NOMO-1 (cell line): ENCODE data around the gene NELL2.
"Not testable (repeated sequence)": the region's sequence is repeated elsewhere in the genome, so short reads cannot be mapped to it uniquely, and the experiment has no call there.

Experiments
- DNase-seq, 2 experiments: peaks; one replicate each; lab custom pipeline; 2025; ENCODE audit not compliant: unreplicated experiment in 2 of 2; lab: John Stamatoyannopoulos, UW

The NELL2 gene

DNA sequence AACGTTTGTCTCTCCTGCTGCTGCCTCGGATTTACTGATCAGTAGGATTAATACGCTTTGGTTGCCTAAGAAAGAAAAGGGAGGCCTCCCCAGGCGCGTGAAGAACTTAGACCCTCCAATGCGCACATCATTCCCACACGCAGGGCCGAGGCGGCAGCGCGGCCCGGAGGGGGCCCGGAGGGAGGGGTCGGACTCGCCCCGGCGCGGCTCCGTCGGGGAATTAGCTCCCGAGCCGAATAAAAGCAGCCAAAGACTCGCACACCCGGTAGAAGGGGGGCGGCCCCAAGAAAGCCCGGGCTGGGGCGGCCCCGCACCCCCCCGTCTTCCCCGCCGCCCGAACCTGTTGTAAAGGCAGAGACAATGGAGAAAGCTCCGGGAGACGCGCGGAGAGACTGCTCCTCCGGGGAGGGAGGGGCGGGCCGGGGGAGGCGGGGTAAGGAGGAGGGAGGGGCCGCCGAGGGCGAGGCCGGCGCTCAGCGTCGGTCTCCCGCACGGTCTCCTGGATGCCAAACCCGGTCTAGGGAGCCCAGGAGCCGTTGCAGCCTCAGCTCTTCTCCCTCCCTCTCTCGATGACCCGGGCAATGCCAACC is at the start of gene NELL2:
Gene NELL2, minus strand, starts transcription at position 362 of the 590 bp plus-strand sequence. CDS start 446 bp downstream, outside the sequence.
- DNase-seq: no peak

DNA sequence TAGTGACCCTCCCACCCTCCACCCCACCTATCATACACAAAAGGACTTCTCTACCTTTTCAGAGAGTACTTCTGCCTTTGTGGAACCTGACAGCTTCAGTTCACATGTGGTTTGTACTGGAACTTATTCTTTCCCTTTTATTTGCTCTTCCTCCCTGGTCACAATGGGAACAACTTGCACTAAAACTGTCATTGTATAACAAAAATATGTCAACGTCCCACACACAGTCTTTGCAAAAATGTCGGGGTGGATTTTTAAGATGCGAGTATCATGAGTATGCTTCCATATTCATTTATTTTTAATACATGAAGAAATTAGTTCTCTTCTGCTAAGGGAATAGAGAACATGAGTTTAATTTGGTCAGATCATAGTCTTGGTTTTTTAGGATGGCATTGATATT is 45.6 kb upstream of the NELL2 start:
- no peak for DNase-seq

- no peak for DNase-seq
Measured at GRCh38 chr12:44917141-44917540, 41.0 kb upstream of the NELL2 start.

GRCh38 chr12:44915958-44916357 is 39.8 kb upstream of the NELL2 start:
- DNase-seq: no peak

GRCh38 chr12:44904321-44904720 is 28.2 kb upstream of the NELL2 start:
- no peak for DNase-seq

DNA sequence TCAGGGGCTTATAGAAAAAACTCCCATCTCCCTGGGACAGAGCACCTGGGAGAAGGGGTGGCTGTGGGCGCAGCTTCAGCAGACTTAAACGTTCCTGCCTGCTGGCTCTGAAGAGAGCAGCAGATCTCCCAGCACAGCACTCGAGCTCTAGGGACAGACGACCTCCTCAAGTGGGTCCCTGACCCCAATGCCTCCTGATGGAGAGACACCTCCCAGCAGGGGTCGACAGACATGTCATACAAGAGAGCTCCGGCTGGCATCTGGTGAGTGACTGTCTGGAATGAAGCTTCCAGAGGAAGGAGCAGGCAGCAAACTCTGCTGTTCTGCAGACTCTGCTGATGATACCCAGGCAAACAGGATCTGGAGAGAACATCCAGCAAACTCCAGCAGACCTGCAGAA is 22.0 kb upstream of the NELL2 start:
- DNase-seq: not testable (repeated sequence)

DNA sequence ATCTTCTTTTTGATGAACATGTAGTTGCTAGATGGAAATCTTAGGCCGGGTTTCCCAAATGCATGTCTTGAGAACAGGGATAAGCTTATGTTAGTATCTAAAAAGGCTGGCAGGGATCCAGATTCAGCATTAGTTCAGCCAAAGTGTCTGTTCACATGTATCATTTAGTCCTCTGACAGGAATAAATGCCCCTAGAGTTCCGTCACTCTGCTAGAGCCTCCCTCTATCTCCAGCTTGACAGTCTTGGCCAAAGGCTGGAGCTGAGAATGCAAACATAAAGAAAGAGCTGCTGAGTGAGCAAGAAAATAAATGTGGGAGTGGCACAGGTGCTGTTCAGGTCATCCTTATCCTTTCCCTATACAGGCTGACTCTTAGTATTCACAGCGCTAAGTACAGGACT is 13.8 kb upstream of the NELL2 start:
- no peak for DNase-seq

DNA sequence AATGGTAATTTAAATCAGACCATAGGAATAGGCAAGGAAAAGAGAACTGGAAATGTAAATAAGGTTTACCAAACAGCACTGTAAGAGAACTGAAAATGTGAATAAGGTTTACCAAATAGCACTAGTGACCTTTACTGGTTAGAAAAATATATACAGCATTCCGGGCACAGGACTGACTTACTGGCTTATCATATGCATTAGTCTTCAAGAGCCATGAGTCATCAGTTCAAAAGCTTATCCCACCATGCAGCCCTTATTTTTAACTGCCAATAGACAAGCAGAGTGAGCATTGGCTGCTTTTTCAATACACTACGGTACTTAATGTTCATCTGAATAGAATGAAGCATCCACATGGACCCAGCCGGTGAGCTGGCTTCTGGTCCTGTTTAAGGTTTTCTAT is 13.0 kb upstream of the NELL2 start:
- DNase-seq: no peak

GRCh38 chr12:44885902-44886301 is 9.8 kb upstream of the NELL2 start:
- DNase-seq: no peak

DNA sequence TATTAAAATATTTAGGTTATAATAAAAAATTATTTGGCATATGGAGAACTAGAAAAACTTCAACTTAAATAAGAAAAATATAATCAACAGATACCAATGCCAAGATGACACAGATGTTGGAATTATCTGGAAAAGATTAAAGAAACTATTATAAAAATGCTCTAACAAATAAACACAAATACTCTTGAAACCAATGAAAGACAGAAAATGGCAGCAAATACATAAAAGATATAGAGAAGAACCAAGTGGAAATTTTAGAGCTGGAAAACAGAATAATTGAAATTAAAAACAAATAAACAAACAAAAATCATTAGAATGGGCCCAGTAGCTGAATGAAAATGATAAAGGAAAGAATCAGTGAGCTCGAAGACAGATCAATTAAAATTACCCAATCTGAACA is 5.1 kb upstream of the NELL2 start:
- DNase-seq: no peak

GRCh38 chr12:44876544-44877410 is 662 bp upstream of the NELL2 start:
- no peak for DNase-seq

- DNase-seq: no peak
Measured at GRCh38 chr12:44875417-44875953, 630 bp downstream of the NELL2 start.

- no peak for DNase-seq
Measured at GRCh38 chr12:44874981-44875416, 1.1 kb downstream of the NELL2 start.

DNA sequence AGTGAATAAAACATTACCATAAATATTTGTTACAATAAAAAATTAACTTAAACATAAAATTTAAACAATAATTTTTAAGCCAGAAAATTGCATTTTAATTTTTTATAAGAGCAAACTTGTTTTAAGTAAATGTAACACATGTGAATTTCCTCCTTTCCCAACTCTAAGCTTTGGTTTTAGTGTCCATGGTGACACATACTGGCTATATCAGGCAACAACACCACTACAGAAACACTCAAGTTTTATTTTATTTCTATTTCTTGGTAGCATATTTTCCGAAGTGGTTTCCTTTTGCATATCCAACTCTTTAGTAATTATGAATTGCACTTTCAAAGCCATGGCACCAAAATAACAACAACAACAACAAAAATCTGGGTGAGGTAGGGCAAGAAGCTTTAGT is 2.2 kb downstream of the NELL2 start:
- no peak for DNase-seq

GRCh38 chr12:44869503-44869902 is 6.6 kb downstream of the NELL2 start:
- no peak for DNase-seq

DNA sequence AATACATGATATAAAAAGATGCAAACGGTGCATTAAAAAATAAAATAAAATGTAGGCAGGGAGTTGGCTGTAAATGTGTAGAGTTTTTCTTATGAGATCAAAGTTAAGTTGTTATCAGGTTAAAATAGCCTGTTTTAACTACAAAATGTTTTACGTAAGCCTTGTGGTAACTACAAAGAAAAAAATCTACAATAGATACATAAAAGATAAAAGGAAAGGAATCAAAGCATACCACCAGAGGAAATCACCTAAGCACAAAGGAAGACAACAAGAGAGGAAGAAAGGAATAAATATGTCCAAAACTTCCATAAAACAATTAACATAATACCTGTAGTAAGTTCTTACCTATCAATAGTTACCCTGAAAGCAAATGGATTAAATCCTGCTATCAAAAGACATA is 12.2 kb downstream of the NELL2 start:
- DNase-seq: no peak

DNA sequence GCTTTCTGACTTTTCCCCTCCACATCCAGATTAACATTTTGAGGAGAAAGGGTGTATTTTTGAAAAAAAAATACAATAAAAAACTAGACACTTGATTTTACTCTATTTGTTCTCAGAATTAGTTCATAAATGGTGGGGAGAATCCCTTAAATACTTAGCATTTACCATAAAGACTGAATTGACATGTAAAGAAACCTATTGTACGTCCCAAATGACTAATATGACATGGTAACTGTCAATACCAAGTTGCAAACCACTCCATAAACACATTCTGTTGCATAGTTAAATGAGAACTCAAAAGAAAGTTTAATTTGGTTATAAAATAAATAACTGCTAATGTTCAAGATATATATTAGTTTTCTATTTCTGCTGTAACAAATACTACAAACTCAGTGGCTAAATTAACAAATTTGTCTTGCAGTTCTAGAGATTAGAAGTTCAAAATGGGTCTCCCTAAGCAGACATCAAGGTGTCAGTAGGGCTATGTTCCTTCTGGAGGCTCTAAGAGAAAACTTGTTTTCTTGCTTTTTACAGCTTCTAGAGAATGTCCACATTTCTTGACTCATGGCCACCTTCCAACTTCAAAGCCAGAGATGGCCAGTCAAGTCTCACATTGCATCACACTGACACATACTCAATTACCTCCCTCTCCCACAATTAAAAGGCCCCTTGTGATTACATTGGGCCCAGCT is 16.0 kb downstream of the NELL2 start:
- no peak for DNase-seq

GRCh38 chr12:44858226-44858855 is 17.8 kb downstream of the NELL2 start:
- DNase-seq: no peak

DNA sequence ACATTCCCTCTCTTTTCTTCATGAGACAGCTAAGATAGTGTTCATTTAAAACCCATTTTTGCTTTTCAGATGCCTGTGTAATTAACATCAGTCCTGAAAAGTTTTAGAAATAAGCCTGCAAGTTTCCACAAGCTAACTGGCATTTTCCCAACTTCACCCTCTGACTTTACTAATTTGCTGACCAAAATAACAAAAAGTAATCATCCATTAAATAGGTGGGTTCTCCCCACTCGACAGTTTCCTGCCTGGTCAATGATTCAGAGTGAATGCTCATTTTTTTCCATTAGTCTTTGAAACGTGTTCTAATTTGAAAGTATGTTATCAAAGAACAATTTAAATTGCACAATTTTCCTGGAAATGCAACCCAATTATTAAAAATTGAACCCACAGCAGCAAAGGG is 23.6 kb downstream of the NELL2 start:
- DNase-seq: no peak

DNA sequence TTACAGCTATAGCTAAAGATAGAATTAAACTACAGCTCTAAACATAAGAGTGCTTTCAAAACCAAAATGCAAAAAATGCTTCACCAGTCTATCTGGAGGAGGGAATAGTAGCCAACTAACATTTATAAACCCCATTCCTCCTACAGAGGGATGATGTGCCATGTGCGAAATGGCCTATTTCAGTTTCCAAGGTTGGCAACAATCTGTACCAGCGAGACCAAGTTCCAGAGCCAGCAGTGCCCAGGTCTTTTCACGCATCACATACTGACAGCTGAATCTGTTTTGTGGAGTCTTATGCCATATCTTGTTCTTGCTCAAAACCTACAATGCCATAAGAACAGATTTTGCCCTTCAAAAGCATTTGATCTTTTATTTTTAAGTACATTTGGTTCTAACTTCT is 24.5 kb downstream of the NELL2 start:
- DNase-seq: no peak

DNA sequence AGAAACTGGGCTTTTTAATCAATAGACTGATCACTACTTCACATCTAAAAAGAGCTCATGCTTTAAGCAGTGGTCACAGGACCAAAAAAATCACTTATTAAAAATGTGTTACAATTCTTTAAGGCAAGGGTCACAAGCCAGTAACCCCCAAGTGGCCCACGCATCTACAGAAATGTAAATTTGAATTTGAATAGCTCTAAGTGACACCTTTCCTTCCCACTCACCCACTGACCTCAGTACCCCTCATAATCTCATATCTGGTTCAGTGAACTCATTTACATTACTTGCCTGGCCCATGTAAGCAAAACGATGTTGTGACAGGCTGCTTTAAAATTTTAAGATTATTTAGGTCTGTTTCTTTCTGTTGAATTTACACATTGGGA is 27.4 kb downstream of the NELL2 start:
- DNase-seq: no peak
